ENCODE results near the gene SLC35A1. TPM values are rescaled to one million over a fixed set of nuclear protein-coding genes. Genes with fewer than 3 reads are reported as not detected.

Gene SLC35A1
- total and polyA plus RNA-seq, 2 donors (not counting 1 experiment from before 2014, with no cell fraction given): 9.1 to 15.6 TPM

GRCh38 chr6:87534377-87535047, 61.7 kb downstream of the SLC35A1 start:
- Histone ChIP-seq H3K79me2 (ENCODE audit: control insufficient read depth, insufficient read depth, low read length) (no peaks in the 10 kb centered on the region), H2AFZ (ENCODE audit: insufficient read depth, low read depth, low read length, poor library complexity, severe bottlenecking) (no peak overlapping the region), H3K9me3 (ENCODE audit: control extremely low read depth in 1 of 3, control insufficient read depth in 2 of 3, insufficient read depth in 1 of 3, low read length in 2 of 3) (peaks cover 0 to 4% (median 0%) of the 10 kb centered on the region in 3 donors), H3K27ac (ENCODE audit: low read length in 2 of 2) (no peak overlapping the region), H3K4me1 (ENCODE audit: control insufficient read depth in 2 of 2, insufficient read depth in 2 of 2, low read length in 2 of 2) (peaks cover 7 to 8% of the 10 kb centered on the region in 2 donors), H3K36me3 (replicated peaks in 1 of 2; ENCODE audit: control extremely low read depth in 1 of 2, control insufficient read depth in 1 of 2, extremely low read depth in 1 of 2, insufficient read depth in 2 of 2, low read length in 1 of 2) (peaks cover 16% of the 10 kb centered on the region in 2 experiments), H3K27me3 (replicated peaks in 1 of 4; ENCODE audit: control extremely low read depth in 1 of 4, control insufficient read depth in 3 of 4, insufficient read depth in 4 of 4, low read length in 3 of 4) (no peaks in the 10 kb centered on the region), H4K20me1 (ENCODE audit: control insufficient read depth, insufficient read depth, low read length, poor library complexity, severe bottlenecking) (no peaks in the 10 kb centered on the region), H3K4me2 (replicated peaks; ENCODE audit: low read depth, low read length, poor library complexity, severe bottlenecking) (no peak overlapping the region), H3K4me3 (ENCODE audit: control extremely low read depth in 1 of 5, extremely low read depth in 1 of 5, insufficient read depth in 1 of 5, low read depth in 2 of 5, low read length in 4 of 5) (no peak overlapping the region), H3K9ac (ENCODE audit: low read length) (no peak overlapping the region)
- WGBS (ENCODE audit: insufficient coverage): 100% methylated on average over 2 of the region's 2 CpGs
- Mint-ChIP-seq H3K4me1 (peaks cover 11% of the 10 kb centered on the region), H3K27ac (no peak overlapping the region), H3K4me3 (no peak overlapping the region), H3K9me3 (ENCODE audit: insufficient read depth) (peaks cover 3% of the 10 kb centered on the region), H3K27me3 (no peaks in the 10 kb centered on the region)
- ATAC-seq (ENCODE audit: low read depth) (no peak), DNase-seq (no peak)
- intact Hi-C loops (cut with micrococcal nuclease): no loop called here
- no peak for TF ChIP-seq CTCF (IDR thresholded peaks at IDR 0.05)
- ChIA-PET CTCF (no interaction called here), POLR2A (no interaction called here)

GRCh38 chr6:87538510-87539260, 65.9 kb downstream of the SLC35A1 start:
- H3K27ac ChIP-seq (ENCODE audit: low read length in 2 of 2): no peak overlapping the region
- no peak overlapping the region for H2AFZ ChIP-seq (ENCODE audit: insufficient read depth, low read depth, low read length, poor library complexity, severe bottlenecking)
- peaks cover 0 to 6% (median 4%) of the 10 kb centered on the region in 3 donors for H3K9me3 ChIP-seq (ENCODE audit: control extremely low read depth in 1 of 3, control insufficient read depth in 2 of 3, insufficient read depth in 1 of 3, low read length in 2 of 3)
- no peak for TF ChIP-seq EZH2 (IDR thresholded peaks at IDR 0.05; ENCODE audit: borderline replicate concordance, insufficient read depth, low read depth, low read length, poor library complexity, severe bottlenecking)
- TF ChIP-seq CTCF (IDR thresholded peaks at IDR 0.05): no peak
- DNase-seq (no peak), ATAC-seq (ENCODE audit: low read depth) (no peak)
- peaks cover 21 to 23% of the 10 kb centered on the region in 2 experiments for H3K36me3 ChIP-seq (replicated peaks in 1 of 2; ENCODE audit: control extremely low read depth in 1 of 2, control insufficient read depth in 1 of 2, extremely low read depth in 1 of 2, insufficient read depth in 2 of 2, low read length in 1 of 2)
- intact Hi-C loops (cut with micrococcal nuclease): no loop called here
- H3K27me3 ChIP-seq (replicated peaks in 1 of 4; ENCODE audit: control extremely low read depth in 1 of 4, control insufficient read depth in 3 of 4, insufficient read depth in 4 of 4, low read length in 3 of 4): no peaks in the 10 kb centered on the region
- H3K79me2 ChIP-seq (ENCODE audit: control insufficient read depth, insufficient read depth, low read length): no peaks in the 10 kb centered on the region
- H3K4me2 ChIP-seq (replicated peaks; ENCODE audit: low read depth, low read length, poor library complexity, severe bottlenecking): no peak overlapping the region
- no peak overlapping the region for H3K27ac Mint-ChIP-seq
- peaks cover 11% of the 10 kb centered on the region for H3K4me1 Mint-ChIP-seq
- CTCF ChIA-PET: interaction anchor here (1.4 kb wide), 1 partner anchor 14 kb away, joined by 4 read pairs; no protein-coding TSS in a partner anchor
- no CpG with 5 or more reads among the region's 1 CpG for WGBS (ENCODE audit: insufficient coverage)
- H3K9ac ChIP-seq (ENCODE audit: low read length): no peak overlapping the region
- H4K20me1 ChIP-seq (ENCODE audit: control insufficient read depth, insufficient read depth, low read length, poor library complexity, severe bottlenecking): no peaks in the 10 kb centered on the region
- no peak overlapping the region for H3K4me3 Mint-ChIP-seq
- peaks cover 9% of the 10 kb centered on the region for H3K9me3 Mint-ChIP-seq (ENCODE audit: insufficient read depth)
- H3K4me1 ChIP-seq (ENCODE audit: control insufficient read depth in 2 of 2, insufficient read depth in 2 of 2, low read length in 2 of 2): peaks cover 7 to 8% of the 10 kb centered on the region in 2 donors
- H3K4me3 ChIP-seq (ENCODE audit: control extremely low read depth in 1 of 5, extremely low read depth in 1 of 5, insufficient read depth in 1 of 5, low read depth in 2 of 5, low read length in 4 of 5): no peak overlapping the region
- no peaks in the 10 kb centered on the region for H3K27me3 Mint-ChIP-seq
- POLR2A ChIA-PET: no interaction called here
